ENCODE results near the gene TPCN2. TPM values are rescaled to one million over a fixed set of nuclear protein-coding genes. Genes with fewer than 3 reads are reported as not detected.

The TPCN2 gene
- total RNA-seq, 6 experiments from 2014 or later: 10.7 to 27.2 (median 15.6) TPM

GRCh38 chr11:69009441-69010211 is 39.1 kb upstream of the TPCN2 start:
- Histone ChIP-seq H3K27ac (peak overlapping the region; percentile 88 to 94 (median 91)), H3K4me3 (no peak overlapping the region), H3K36me3 (no peaks in the 10 kb centered on the region), H3K9me3 (no peaks in the 10 kb centered on the region), H3K27me3 (no peaks in the 10 kb centered on the region), H3K4me1 (peaks cover 0 to 48% (median 23%) of the 10 kb centered on the region in 4 donors)
- intact Hi-C loops (cut with DNase I): no loop called here
- TF ChIP-seq CTCF (IDR thresholded peaks at IDR 0.05) (no peak), POLR2A (IDR thresholded peaks at IDR 0.05) (no peak)
- ATAC-seq: no peak
- DNase-seq: no peak
- 81% methylated on average over 4 of the region's 16 CpGs for WGBS (ENCODE audit: insufficient coverage, low coverage, low lambda C conversion rate, missing lambda C conversion rate)

GRCh38 chr11:69010361-69010891 is 38.3 kb upstream of the TPCN2 start:
- Histone ChIP-seq H3K27me3 (no peaks in the 10 kb centered on the region), H3K4me1 (peaks cover 0 to 48% (median 23%) of the 10 kb centered on the region in 4 donors), H3K4me3 (peak overlapping the region in 2 of 3 donors; percentile 38)

GRCh38 chr11:69010964-69011623 is 37.6 kb upstream of the TPCN2 start:
- TF ChIP-seq POLR2A (IDR thresholded peaks at IDR 0.05) (peak; percentile 51), CTCF (IDR thresholded peaks at IDR 0.05) (no peak)
- peak overlapping the region; percentile 37 to 88 (median 54) for H3K27ac ChIP-seq
- H3K4me1 ChIP-seq: peaks cover 0 to 48% (median 23%) of the 10 kb centered on the region in 4 donors
- 42% methylated on average over 14 of the region's 43 CpGs for WGBS (ENCODE audit: insufficient coverage, low coverage, low lambda C conversion rate, missing lambda C conversion rate)
- no peaks in the 10 kb centered on the region for H3K9me3 ChIP-seq
- H3K4me3 ChIP-seq: peak overlapping the region; percentile 6 to 38 (median 38)
- ATAC-seq (peak; percentile 4 to 72 (median 42)), DNase-seq (peak; percentile 68 to 83 (median 71))
- intact Hi-C loops (cut with DNase I): no loop called here
- no peaks in the 10 kb centered on the region for H3K27me3 ChIP-seq
- no peaks in the 10 kb centered on the region for H3K36me3 ChIP-seq

More at GRCh38 chr11:69010361-69010891, 38.3 kb upstream of the TPCN2 start:
- DNase-seq (no peak), ATAC-seq (peak in 2 of 4 donors; percentile 8 to 12)
- WGBS (ENCODE audit: insufficient coverage, low coverage, low lambda C conversion rate, missing lambda C conversion rate): 40% methylated on average over 1 of the region's 9 CpGs
- TF ChIP-seq POLR2A (IDR thresholded peaks at IDR 0.05) (no peak), CTCF (IDR thresholded peaks at IDR 0.05) (no peak)
- Histone ChIP-seq H3K36me3 (no peaks in the 10 kb centered on the region), H3K27ac (peak overlapping the region; percentile 54 to 94 (median 88)), H3K9me3 (no peaks in the 10 kb centered on the region)
- intact Hi-C loops (cut with DNase I): no loop called here

GRCh38 chr11:69011624-69012091 is 37.1 kb upstream of the TPCN2 start:
- TF ChIP-seq POLR2A (IDR thresholded peaks at IDR 0.05): no peak
- TF ChIP-seq CTCF (IDR thresholded peaks at IDR 0.05): no peak
- H3K27ac ChIP-seq: no peak overlapping the region
- H3K36me3 ChIP-seq: no peaks in the 10 kb centered on the region
- no peaks in the 10 kb centered on the region for H3K9me3 ChIP-seq
- H3K27me3 ChIP-seq: no peaks in the 10 kb centered on the region
- H3K4me1 ChIP-seq: peaks cover 0 to 42% (median 22%) of the 10 kb centered on the region in 4 donors
- ATAC-seq (no peak), DNase-seq (no peak)
- intact Hi-C loops (cut with DNase I): no loop called here
- 79% methylated on average over 7 of the region's 9 CpGs for WGBS (ENCODE audit: insufficient coverage, low coverage, low lambda C conversion rate, missing lambda C conversion rate)
- H3K4me3 ChIP-seq: peak overlapping the region in 2 of 3 donors; percentile 6 to 38
